NCI-H146 (cell line): ENCODE results near the gene FMO5.
"Not testable (repeated sequence)": the region's sequence is repeated elsewhere in the genome, so short reads cannot be mapped to it uniquely, and the experiment has no call there.

Experiments
- DNase-seq: peaks from one replicate; lab custom pipeline; 2025; lab: John Stamatoyannopoulos, UW

Gene FMO5, protein sequence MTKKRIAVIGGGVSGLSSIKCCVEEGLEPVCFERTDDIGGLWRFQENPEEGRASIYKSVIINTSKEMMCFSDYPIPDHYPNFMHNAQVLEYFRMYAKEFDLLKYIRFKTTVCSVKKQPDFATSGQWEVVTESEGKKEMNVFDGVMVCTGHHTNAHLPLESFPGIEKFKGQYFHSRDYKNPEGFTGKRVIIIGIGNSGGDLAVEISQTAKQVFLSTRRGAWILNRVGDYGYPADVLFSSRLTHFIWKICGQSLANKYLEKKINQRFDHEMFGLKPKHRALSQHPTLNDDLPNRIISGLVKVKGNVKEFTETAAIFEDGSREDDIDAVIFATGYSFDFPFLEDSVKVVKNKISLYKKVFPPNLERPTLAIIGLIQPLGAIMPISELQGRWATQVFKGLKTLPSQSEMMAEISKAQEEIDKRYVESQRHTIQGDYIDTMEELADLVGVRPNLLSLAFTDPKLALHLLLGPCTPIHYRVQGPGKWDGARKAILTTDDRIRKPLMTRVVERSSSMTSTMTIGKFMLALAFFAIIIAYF

DNA sequence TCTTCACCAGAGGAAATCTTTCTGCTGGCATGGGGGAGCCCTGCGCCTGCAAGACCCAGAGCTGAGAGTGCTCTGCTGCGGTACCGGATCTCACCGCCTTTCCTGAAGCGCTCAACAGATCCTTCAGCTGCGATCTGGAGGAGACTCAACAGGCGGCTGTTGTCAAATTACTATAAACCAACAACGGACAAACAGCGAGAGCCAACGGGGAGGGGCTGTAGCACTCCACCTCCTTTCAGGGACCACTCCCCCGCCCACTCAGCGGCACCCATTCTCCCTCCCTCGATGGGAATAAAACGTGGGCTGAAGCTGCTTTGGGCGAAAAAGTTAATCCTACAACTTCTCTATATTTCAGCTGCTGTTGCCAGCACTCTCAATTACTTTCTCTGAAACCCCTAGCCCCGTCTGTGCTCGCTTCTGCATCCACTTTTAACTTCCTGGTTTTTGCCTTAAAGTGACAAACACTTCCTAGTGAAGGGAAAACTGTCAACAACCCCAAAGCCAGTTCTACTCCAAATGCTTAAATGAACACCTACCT lies at the start of gene FMO5:
FMO5 (minus strand) TSS at position 147 of the 538 bp plus-strand sequence. CDS start 310 bp downstream, outside the sequence.
- peak; percentile 65 for DNase-seq

DNA sequence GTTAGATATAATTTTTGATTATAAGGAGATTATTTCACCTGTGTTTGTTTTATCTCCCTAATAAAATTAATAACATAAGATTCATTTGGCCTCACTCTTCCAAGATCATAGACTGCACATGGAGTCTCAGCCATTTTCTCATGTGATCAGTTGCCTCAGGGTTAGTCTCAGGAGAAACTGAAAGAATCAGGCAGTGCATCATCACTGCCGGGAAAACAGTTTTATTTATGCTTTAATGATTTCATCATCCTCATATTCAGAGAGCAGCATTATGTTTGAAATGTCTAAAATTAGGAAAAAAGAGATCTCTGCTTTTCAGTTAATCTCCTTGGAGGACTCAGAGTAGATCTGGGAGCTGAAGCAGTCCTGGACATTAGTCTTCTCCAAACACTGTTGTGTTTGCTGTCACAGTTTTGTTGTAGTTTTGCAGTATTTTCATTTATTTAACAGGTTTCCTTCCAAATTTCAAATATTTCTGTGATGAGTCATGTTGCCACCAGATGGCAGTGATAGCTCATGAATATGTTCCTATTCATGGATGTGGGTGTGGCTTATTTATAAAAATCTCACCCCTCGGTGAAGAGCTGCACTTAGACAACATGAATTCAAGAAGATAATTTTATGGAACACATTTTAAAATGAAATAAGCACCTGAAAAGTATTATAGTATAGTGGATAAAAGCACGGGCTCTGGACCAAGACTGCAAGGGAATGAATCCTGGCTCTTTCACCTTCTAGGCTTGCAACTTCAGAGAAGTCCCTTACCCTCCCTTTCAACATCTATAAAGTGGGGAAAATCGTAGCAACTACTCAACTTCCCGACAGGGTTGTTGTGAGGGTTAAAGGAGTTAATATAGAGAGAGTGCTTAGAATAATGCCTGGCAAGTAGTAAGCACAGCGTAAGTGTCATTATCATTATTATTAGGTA lies 48.5 kb upstream of the FMO5 start:
- DNase-seq = peak; percentile 51

DNA sequence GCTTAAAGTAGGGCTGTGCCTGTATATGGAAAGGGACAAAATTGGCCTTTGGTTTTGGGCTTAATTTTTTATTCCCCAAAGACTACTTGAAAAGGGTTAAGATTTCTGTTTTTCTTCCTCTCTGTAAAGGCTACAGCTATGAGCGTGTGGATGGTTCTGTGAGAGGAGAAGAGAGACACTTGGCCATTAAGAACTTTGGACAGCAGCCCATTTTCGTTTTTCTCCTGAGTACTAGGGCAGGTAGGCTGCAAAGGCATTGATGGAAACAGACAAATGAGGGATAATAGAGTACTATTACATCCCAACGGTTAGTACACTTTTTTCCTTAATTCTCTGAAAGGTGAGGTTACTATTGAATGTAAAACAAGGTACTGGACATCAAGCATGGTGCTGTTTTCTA lies 46.9 kb upstream of the FMO5 start:
- no peak for DNase-seq

DNA sequence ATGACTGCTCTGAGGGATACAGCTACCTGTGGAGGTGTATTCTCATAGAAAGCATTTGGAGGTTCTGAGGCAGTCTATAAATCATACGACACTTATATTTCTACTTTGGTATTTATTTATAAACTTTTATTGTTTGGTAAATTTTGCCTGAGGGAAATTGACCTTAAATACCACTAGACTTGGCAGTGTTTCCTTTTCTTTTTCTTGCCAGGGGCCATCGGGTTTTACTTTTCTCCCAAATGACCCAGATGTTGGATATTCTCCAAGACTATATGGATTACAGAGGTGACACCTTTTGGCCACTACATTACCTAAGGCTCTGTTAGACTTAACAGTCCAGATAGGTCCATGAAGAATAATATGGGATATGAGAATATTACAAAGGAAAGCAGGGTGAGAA lies 45.6 kb upstream of the FMO5 start:
- no peak for DNase-seq

DNA sequence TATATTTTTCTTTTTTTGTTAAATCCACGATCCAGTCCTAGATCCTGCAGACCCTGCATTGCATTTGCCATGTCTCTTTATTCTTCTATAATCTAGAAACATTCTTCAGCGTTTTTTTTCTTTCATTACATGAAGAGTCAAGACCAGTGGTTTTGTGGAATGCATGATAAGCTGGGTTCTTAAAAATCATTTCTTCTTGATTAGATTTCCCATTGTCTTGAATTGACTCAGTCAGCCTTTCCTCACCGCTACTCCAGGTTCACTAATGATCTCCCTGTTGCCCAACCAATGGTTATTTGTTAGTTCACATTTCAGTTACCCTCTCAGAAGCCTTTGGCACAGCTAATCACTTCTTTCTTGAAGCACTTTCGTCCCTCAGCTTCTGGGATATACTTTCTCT lies 42.6 kb upstream of the FMO5 start:
- no peak for DNase-seq

DNA sequence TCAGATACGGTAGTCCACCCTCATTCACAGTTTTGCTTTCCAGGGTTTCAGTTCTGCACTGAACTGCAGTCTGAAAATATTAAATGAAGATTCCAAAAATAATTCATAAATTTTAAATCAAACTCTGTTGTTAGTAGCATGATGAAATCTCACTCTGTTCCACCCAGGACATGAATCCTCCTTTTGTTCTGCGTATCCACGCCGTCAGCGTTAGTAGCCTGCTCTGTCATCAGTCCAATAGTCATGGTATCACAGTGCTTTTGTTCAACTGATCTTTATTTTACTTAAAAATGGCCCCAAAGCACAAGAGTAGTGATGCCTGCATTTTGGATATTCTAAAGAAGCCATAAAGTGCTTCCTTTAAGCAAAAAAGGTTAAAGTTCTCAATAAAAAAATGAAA lies 41.2 kb upstream of the FMO5 start:
- no peak for DNase-seq

DNA sequence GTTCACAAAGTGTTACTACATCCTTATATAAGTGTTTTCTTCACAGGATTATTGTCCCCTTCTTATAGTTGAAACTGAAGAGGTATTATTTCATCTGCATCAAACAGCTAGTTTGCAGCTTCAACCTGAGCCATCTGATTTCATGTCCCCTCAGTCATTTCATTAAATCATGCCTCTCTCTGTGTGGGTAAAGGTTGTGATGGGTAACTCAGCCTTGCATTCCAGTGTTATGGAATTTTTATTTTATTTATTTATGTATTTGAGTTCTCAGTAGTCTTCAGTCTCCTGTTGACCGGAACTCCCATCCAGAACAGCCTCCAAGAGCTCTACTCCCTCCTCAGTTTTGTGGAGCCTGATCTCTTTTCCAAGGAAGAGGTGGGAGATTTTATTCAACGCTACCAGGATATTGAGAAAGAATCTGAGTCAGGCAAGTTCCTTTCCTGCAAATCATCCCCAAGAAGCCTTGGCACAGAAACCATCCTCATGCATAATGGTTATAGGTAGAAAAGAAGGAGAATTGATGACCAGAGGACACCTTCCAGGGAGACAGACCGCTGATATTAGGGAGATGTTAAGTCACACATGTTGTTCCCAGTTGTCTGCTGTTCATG lies 39.1 kb upstream of the FMO5 start:
- DNase-seq = no peak

DNA sequence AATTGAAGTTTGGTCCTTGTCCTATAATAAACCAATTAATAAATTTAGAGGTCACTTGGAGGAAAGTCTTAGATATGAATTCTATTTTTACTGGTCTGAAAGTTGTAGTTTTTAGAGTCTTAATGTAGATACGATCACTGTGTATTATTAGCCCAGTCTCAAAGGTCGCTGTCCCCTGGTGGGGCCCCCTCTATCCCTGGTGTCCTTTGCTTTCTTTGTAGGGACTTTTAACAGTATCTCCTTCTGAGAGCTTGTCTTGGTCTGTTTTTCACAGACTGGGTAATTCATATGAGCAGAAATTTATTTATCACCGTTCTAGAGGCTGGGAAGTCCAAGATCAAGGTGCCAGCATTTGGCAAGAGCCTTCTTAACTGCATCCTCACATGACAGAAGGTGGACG lies 35.8 kb upstream of the FMO5 start:
- DNase-seq = no peak

DNA sequence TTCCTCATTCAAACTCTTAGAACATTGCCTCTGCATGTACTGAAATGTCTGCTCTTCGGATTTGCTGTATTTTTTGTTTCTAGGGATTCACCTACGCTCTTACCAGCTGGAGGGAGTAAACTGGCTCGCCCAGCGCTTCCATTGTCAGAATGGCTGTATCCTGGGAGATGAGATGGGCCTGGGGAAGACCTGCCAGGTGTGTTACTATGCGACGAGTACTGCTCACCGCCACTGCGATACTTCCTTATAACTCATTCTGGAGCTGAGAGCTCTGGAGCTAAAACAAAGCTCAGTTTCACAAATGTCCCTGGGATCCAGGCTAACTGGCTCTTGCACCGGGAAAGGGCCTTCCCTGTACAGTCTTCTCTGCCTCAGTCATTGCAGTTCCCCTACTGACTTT lies 27.4 kb upstream of the FMO5 start:
- DNase-seq = peak; percentile 50

DNA sequence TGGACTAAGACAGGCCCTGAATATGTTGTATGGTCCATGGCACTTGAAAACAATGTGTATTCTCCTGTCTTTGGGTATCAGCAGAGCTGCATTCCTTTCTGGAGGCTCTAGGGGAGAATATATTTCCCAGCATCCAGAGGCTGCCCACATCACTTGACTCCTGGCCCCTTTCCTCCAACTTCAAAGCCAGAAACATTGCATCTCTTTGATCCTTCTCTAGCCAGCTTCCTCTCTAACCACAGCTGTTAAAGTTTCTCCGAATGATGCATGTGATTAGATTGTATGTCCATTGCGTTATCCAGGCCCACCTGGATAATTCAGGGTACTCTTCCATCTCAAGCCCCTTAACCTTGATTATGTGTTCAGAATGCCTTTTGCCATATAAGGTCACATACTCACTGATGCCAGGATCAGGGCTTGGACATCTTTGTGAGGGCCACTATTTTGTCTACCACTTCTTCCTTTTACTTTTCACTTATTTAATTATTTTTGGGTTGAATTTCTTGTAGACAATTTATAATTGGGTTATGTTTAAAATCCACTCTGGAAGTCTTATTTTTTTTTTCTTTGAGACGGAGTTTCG lies 22.6 kb upstream of the FMO5 start:
- no peak for DNase-seq

DNA sequence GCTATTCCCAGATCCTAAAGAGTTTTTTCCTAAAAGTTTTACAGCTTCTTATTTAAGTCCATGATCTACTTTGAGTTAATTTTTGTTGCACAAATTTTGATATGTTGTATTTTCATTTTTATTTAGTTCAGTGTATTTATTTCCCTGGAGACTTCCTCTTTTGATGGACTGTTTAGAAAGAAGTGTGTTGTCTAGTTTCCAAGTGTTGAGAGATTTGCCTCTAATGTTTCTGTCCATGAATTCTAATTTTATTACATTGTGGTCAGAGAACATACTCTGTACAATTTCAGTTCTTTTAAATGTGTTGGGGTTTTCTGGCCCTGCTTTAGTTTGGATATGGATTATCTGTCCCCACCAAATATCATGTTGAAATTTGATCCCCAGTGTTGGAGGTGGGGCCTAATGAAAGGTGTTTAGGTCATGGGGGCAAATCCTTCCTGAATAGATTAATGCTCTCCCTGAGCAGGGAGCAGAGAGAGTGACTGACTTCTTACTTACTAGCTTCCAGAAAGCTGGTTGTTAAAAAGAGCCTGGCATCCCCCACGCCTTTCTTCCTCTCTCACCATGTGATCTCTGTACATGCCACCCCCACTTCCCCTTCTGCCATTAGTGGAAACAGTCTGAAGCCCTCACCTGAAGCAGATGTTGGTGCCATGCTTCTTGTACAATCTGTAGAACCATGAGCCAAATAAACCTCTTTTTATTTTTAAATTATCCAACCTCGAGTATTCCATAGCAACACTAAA lies 21.9 kb upstream of the FMO5 start:
- DNase-seq = no peak

DNA sequence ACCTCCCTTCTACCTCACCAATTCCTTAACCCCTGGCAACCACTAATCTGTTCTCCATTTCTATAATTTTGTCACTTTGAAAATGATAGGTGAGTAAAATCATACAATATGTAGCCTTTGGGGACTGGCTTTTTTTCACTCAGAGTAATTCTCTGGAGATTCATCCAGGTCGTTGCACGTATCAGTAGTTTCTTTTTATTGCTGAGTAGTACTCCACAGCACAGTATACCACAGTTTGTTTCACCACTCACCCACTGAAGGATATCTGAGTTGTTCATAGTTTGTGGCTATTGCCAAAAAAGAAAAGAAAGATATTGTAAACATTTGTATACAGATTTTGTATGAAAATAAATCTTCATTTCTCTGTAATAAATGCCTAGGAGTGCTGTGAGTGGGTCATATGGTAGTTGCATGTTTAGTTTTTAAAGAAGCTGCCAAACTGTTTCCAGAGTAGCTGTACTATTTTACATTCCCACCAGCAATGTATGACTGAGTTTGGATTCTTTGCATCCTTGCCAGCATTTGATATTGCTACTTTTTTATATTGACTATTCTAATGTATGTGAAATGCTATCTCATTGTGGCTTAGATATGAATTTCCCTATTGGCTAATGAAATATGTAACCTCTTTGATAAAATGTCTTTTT lies 21.0 kb upstream of the FMO5 start:
- DNase-seq = no peak

DNA sequence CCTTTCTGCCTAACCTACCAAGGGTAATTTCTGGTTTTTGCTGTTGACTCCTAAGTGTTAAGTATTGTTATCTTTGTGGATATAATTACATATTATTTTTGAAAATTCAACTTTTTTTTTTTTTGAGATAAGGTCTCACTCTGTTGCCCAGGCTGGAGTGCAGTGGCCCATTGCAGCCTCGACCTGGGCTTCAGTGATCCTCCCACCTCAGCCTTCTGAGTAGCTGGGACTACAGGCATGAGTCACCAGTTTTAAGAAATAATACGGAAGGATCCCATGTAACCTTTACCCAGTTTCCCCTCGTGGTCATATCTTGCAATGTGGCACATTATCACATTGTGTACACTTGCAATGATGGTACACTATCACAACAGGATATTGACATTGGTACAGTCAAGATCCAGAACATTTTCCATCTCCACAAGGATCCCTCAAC lies 20.5 kb upstream of the FMO5 start:
- DNase-seq = no peak

DNA sequence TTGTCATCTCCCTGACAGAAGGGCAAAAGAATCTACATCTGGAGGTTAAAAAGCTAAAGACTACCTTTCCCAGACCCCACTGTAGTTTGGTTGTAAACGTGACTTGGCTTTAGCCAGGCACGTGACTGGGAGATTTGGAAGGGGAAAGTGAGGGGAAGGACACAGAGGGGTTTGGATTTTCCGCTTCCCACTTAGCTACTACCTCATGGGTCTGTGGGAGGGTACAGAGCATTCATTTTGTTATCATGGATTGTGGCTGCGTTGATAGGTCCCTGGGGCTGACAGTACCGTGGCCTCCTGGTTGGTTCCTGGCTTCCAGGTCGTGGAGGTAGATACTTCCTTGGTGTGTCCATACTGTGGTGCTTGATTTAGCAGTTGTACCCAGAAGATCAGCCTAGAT lies 20.0 kb upstream of the FMO5 start:
- DNase-seq = no peak

DNA sequence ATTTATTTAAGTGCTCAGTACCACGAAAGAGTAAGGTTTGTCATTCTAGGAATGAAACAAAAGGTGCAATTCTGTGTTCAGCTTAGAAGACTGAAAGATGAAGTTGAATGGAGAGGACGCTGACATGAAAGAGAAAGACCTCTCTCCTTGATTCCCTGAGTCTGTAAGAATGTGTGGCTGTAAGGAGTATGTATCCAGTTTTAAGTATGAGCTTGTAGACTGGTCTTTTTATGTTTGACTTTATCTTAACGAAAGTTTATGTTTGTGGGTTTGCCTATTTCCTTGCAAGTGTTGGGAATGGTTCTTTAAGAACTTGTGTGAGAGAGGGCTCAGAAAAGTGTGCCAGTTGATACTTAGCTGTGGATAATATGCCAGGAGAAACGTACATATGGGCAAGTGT lies 18.7 kb upstream of the FMO5 start:
- no peak for DNase-seq

DNA sequence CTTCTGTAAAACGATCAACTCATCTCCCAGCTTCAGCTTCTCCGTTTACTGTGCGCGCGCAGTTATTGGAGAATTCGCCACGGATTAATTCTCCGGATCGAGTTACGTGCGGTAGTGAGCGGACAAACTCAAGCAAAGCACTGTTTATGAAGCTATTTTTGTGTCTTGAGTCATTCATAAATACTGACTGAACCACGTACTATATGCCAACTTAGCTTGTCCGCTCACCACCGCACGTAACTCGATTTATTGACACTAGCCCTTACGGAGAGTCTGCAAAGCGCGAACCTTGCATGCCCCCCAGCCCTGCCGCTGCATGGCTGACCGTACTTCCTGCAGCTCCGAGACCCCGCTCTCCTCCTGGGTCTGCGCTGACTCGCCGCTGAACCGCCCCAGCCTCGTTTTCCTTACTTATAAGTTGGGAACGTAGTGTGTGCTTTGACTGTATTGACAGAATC lies 18.1 kb upstream of the FMO5 start:
- DNase-seq = peak; percentile 60

DNA sequence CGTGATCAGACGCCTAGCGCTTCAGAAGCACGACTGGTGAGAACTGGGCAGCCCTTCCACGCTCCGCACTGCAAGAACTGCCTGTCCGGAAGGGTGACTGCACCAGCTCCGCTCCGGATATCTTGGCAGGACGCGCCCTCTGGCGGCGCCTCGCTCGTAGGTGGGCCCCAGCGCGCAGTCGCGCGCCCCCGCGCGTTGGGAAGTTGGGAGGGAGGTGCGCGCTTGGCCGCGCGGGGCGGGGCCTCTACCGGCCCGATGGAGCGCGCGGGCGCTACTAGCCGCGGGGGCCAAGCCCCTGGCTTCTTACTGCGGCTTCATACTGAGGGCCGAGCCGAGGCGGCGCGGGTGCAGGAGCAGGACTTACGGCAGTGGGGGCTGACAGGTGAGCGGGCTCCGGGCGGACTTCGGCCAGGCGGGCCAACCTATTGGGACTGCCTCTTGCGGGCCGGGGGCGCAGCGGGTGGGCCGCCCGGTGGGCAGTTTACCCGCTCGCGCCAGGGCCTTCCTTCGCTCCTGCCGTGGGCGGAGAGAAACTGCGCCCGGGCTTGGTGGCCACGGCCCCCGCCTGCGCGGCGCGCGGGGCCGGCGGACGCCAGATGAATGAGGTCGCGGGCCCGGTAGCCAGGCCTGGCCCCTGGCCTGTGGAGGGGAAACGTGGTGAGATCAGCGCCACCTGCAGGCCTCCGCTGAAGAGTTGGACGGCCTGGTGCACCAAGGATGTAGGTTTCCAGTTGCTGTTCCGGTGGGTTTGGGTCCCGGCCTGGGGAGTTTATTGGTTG lies 17.5 kb upstream of the FMO5 start, which contains the start of gene CHD1L:
CHD1L (plus strand) TSS at position 236 of the 779 bp plus-strand sequence; CDS start at position 256, 20 bp downstream.
- peak; percentile 94 for DNase-seq

DNA sequence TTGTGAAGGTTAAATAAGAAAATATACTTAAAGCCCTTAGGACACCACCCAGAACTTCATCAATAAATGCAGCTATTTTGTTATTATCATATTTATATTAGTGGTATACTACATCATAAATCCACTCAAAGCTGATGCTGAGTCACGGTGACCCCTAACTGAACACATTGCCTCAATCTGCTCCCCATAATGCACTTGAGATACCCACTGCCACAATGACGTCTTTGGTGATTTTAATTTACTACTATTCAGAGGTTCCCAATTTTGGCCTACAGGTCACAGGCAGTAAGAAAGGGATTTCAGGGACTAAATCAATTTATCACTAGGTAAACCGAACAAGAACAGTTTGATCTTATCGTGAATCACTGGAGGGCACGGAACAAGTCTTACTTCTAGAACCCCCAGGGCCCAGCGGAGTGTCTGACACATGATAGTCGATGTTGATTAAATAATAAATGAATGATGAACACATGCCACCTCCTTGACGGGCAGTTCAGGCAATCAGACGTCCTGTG lies 16.9 kb upstream of the FMO5 start:
- no peak for DNase-seq

DNA sequence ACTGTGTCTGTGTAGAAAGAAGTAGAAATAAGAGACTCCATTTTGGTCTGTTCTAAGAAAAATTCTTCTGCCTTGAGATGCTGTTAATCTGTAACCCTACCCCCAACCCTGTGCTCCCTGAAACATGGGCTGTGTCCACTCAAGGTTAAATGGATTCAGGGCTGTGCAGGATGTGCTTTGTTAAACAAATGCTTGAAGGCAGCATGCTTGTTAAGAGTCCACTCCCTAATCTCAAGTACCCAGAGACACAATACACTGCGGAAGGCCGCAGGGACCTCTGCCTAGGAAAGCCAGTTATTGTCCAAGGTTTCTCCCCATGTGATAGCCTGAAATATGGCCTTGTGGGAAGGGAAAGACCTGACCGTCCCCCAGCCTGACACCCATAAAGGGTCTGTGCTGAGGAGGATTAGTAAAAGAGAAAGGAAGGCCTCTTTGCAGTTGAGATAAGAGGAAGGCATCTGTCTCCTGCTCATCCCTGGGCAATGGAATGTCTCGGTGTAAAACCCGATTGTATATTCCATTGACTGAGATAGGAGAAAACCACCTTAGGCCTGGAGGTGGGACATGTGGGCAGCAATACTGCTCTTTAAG lies 15.1 kb upstream of the FMO5 start:
- not testable (repeated sequence) for DNase-seq
